GM23338 (cell line): ENCODE measurements around the gene DDX31. TPM values are rescaled to one million over a fixed set of nuclear protein-coding genes. Genes with fewer than 3 reads are reported as not detected.
"Not testable (repeated sequence)": the region's sequence is repeated elsewhere in the genome, so short reads cannot be mapped to it uniquely, and the experiment has no call there.

Source experiments
- ATAC-seq: fragments of 200-7000 bp; cut with Tn5 transposase; 3 replicates; pipeline ENCODE4 v1.9.1; 2020
- DNase-seq: peaks from one replicate; pipeline ENCODE4 v3.0.0-alpha.2; 2015; ENCODE audit warnings: low spot score
- H2AFZ ChIP-seq: fragments of 200-600 bp; sonication (generic); 2 replicates; pipeline ENCODE4 v1.8.0; 2016; ENCODE audit warnings: antibody characterized with exemption, mild to moderate bottlenecking, moderate library complexity
- H3F3A ChIP-seq: fragments of 200-600 bp; sonication (generic); replicated peaks from 2 replicates; pipeline ENCODE4 v1.8.0; 2017; ENCODE audit warnings: antibody characterized with exemption, mixed run types, low read depth
- H3K27ac ChIP-seq: fragments of 200-600 bp; sonication (generic); 2 replicates; pipeline ENCODE4 v1.6.1; 2016; ENCODE audit warnings: low read depth
- H3K27me3 ChIP-seq: fragments of 200-600 bp; sonication (generic); 2 replicates; pipeline ENCODE4 v1.8.0; 2016; ENCODE audit warnings: mild to moderate bottlenecking, mixed run types, moderate library complexity; ENCODE audit not compliant: insufficient read depth
- H3K36me3 ChIP-seq: fragments of 200-600 bp; sonication (generic); 2 replicates; pipeline ENCODE4 v1.8.0; 2016; ENCODE audit warnings: mild to moderate bottlenecking; ENCODE audit not compliant: insufficient read depth
- H3K4me1 ChIP-seq: fragments of 200-600 bp; sonication (generic); 2 replicates; pipeline ENCODE4 v1.8.0; 2016; ENCODE audit warnings: mild to moderate bottlenecking, moderate library complexity; ENCODE audit not compliant: insufficient read depth
- H3K4me2 ChIP-seq: fragments of 200-600 bp; sonication (generic); 2 replicates; pipeline ENCODE4 v1.7.1; 2017; ENCODE audit warnings: mixed run types
- H3K4me3 ChIP-seq: fragments of 200-600 bp; sonication (generic); 2 replicates; pipeline ENCODE4 v1.6.1; 2016; ENCODE audit warnings: mixed run types
- H3K79me2 ChIP-seq: fragments of 200-600 bp; sonication (generic); replicated peaks from 2 replicates; pipeline ENCODE4 v1.8.0; 2017; ENCODE audit warnings: mild to moderate bottlenecking; ENCODE audit not compliant: insufficient read depth
- H3K9me2 ChIP-seq: fragments of 200-600 bp; sonication (generic); 2 replicates; pipeline ENCODE4 v1.8.0; 2017; ENCODE audit not compliant: insufficient read depth
- H4K20me1 ChIP-seq: fragments of 200-600 bp; sonication (generic); replicated peaks from 2 replicates; pipeline ENCODE4 v1.8.0; 2017; ENCODE audit warnings: mild to moderate bottlenecking; ENCODE audit not compliant: insufficient read depth
- H3K27ac Mint-ChIP-seq: 2 replicates; pipeline ENCODE4 v1.8.0; 2020; ENCODE audit warnings: inconsistent platforms, mild to moderate bottlenecking, moderate library complexity, mixed read lengths
- H3K27me3 Mint-ChIP-seq: 3 replicates; pipeline ENCODE4 v1.8.0; 2022; ENCODE audit warnings: low read depth, mild to moderate bottlenecking, moderate library complexity, mixed read lengths, inconsistent platforms; ENCODE audit not compliant: insufficient read depth, poor library complexity
- H3K36me3 Mint-ChIP-seq: 3 replicates; pipeline ENCODE4 v1.8.0; 2021; ENCODE audit warnings: low read depth, mild to moderate bottlenecking, inconsistent platforms, moderate library complexity, mixed read lengths
- H3K4me1 Mint-ChIP-seq: 3 replicates; pipeline ENCODE4 v1.8.0; 2020; ENCODE audit warnings: mild to moderate bottlenecking, inconsistent platforms, mixed read lengths
- H3K4me3 Mint-ChIP-seq: 3 replicates; pipeline ENCODE4 v1.8.0; 2021; ENCODE audit warnings: moderate library complexity, mild to moderate bottlenecking, inconsistent platforms, mixed read lengths
- H3K9me3 Mint-ChIP-seq: 3 replicates; pipeline ENCODE4 v1.8.0; 2020; ENCODE audit warnings: moderate library complexity, mild to moderate bottlenecking, inconsistent platforms, mixed read lengths
- EZH2 ChIP-seq: fragments of 200-600 bp; sonication (generic); IDR thresholded peaks from one replicate; pipeline ENCODE4 v1.8.0; 2017; ENCODE audit warnings: antibody characterized with exemption, mild to moderate bottlenecking, low read depth; ENCODE audit not compliant: unreplicated experiment
- EZH2phosphoT487 ChIP-seq: fragments of 200-600 bp; sonication (generic); IDR thresholded peaks from one replicate; pipeline ENCODE4 v1.8.1; 2018; ENCODE audit warnings: antibody characterized with exemption; ENCODE audit not compliant: unreplicated experiment
- JUNB ChIP-seq: IDR thresholded peaks from one replicate; pipeline ENCODE4 v1.6.1; 2016; ENCODE audit warnings: antibody characterized with exemption; ENCODE audit not compliant: unreplicated experiment
- NANOG ChIP-seq: IDR thresholded peaks from 2 replicates; pipeline ENCODE4 v1.6.1; 2016; ENCODE audit warnings: antibody characterized with exemption, borderline replicate concordance
- POLR2AphosphoS5 ChIP-seq: IDR thresholded peaks from 2 replicates; pipeline ENCODE4 v1.6.1; 2016; ENCODE audit warnings: antibody characterized with exemption, low read depth
- STAT1 ChIP-seq: IDR thresholded peaks from one replicate; pipeline ENCODE4 v1.6.1; 2016; ENCODE audit warnings: antibody characterized with exemption; ENCODE audit not compliant: unreplicated experiment
- ZNF114 ChIP-seq: fragments of 250-450 bp; sonication (Bioruptor Pico); IDR thresholded peaks from 2 replicates; pipeline ENCODE4 v1.5.0; 2020; ENCODE audit warnings: mild to moderate bottlenecking, moderate library complexity
- ZNF331 ChIP-seq: fragments of 250-450 bp; sonication (Bioruptor Pico); IDR thresholded peaks from 2 replicates; pipeline ENCODE4 v1.5.0; 2020; ENCODE audit warnings: low read depth, mild to moderate bottlenecking, moderate library complexity
- polyA plus RNA-seq: library from polyadenylated mRNA; unstranded; fragments of >200 nt; fragmentation: Nextera tagmentation; extraction: Ambion mirVana; gene quantifications from 2 replicates; pipeline ENCODE4 v1.2.1, GENCODE V29; 2016
- total RNA-seq: library from RNA; depleted of rRNA; stranded (reverse); fragments of >200 nt; shearing (Covaris generic); gene quantifications from 2 replicates; pipeline ENCODE4 v1.2.3, GENCODE V29; 2014
- TF ChIP-seq, protein P1 (sequence below): fragments of 250-450 bp; sonication (Bioruptor Pico); IDR thresholded peaks from 2 replicates; pipeline ENCODE4 v1.5.0; 2020; ENCODE audit warnings: mild to moderate bottlenecking, moderate library complexity
- TF ChIP-seq, protein P2 (sequence below), 2 experiments: fragments of 200-600 bp in 1 of 2; sonication (generic) in 1 of 2; conservative IDR thresholded peaks; 2 replicates each; pipeline versions ENCODE4 v1.5.1 to v1.6.1; 2016 to 2017; ENCODE audit warnings: antibody characterized with exemption in 2 of 2, low read depth in 2 of 2, mild to moderate bottlenecking in 2 of 2, moderate library complexity in 1 of 2
- TF ChIP-seq, protein P3 (sequence below): IDR thresholded peaks from one replicate; pipeline ENCODE4 v1.6.1; 2018; ENCODE audit warnings: antibody characterized with exemption; ENCODE audit not compliant: unreplicated experiment

The DDX31 gene
- total and polyA plus RNA-seq, 2 experiments from 2014 or later = 14.8 to 23.5 TPM

DNA sequence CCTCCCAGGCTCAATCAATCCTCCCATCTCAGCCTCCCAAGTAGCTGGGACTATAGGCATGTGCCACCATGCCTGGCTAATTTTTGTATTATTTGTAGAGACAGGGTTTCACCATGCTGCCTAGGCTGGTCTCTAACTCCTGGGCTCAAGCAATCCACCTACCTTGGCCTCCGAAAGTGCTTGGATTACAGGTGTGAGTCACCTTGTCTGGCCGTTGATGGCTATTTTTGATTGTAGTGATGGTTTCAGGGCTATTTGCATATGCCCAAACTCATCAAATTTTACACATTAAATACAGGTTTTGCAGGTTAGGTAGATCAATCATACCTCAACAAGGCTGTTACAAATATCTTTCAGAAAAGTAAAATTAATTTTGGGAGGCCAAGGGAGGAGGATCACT is 101.0 kb downstream of the DDX31 start:
- H3K9me3 Mint-ChIP-seq, H4K20me1 ChIP-seq, H3K4me2 ChIP-seq, H3K27me3 ChIP-seq, ATAC-seq, H3K9me2 ChIP-seq, H3K36me3 ChIP-seq, H3K4me1 ChIP-seq, H3K4me3 Mint-ChIP-seq, H3F3A ChIP-seq, H3K4me3 ChIP-seq, H3K79me2 ChIP-seq, H3K27ac ChIP-seq, H3K4me1 Mint-ChIP-seq, H3K27ac Mint-ChIP-seq, H2AFZ ChIP-seq, DNase-seq, H3K36me3 Mint-ChIP-seq: not testable (repeated sequence)
- peaks cover 18% of the 10 kb centered on the region for H3K27me3 Mint-ChIP-seq

DNA sequence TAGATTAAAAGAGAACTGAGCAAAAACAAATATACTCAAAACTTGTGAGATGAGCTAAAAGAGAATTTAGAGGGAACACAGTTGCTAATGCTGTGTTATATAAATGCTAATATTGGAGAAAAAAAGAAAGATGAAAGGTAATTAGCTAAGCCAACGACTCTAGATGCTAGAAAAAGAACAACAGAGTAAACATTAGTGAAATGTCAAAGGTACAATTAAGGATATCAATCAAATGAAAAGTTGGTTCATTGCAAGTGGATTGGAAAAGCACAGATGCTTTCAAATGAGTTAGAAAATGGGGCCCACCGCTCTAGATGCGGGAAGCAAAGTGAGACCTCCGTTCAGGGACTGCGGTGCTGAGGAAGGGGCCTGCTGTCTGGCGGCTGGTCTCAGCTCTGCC is 105.3 kb downstream of the DDX31 start:
- Histone ChIP-seq H3K27ac (no peak overlapping the region), H4K20me1 (no peaks in the 10 kb centered on the region), H3K4me2 (no peak overlapping the region), H3K27me3 (no peaks in the 10 kb centered on the region), H3K79me2 (no peaks in the 10 kb centered on the region), H3K4me3 (no peak overlapping the region), H3K9me2 (no peaks in the 10 kb centered on the region), H2AFZ (no peak overlapping the region), H3F3A (no peaks in the 10 kb centered on the region), H3K36me3 (no peaks in the 10 kb centered on the region), H3K4me1 (peaks cover 9% of the 10 kb centered on the region; the same call in 1 of the 2 replicates)
- no peak overlapping the region for H3K4me3 Mint-ChIP-seq
- peaks cover 4% of the 10 kb centered on the region; the same call in 2 of the 3 replicates for H3K4me1 Mint-ChIP-seq
- no peak overlapping the region for H3K27ac Mint-ChIP-seq
- H3K27me3 Mint-ChIP-seq = peaks cover 12% of the 10 kb centered on the region
- no peak for ATAC-seq
- DNase-seq = no peak
- peaks cover 5% of the 10 kb centered on the region for H3K9me3 Mint-ChIP-seq
- H3K36me3 Mint-ChIP-seq = peaks cover 2% of the 10 kb centered on the region; the same call in 2 of the 3 replicates
- TF ChIP-seq NANOG (no peak), ZNF114 (no peak), STAT1 (no peak), EZH2 (no peak), ZNF331 (CRISPR knock-in tag) (no peak), JUNB (no peak), POLR2AphosphoS5 (no peak), EZH2phosphoT487 (no peak)
- TF ChIP-seq, protein P1, sequence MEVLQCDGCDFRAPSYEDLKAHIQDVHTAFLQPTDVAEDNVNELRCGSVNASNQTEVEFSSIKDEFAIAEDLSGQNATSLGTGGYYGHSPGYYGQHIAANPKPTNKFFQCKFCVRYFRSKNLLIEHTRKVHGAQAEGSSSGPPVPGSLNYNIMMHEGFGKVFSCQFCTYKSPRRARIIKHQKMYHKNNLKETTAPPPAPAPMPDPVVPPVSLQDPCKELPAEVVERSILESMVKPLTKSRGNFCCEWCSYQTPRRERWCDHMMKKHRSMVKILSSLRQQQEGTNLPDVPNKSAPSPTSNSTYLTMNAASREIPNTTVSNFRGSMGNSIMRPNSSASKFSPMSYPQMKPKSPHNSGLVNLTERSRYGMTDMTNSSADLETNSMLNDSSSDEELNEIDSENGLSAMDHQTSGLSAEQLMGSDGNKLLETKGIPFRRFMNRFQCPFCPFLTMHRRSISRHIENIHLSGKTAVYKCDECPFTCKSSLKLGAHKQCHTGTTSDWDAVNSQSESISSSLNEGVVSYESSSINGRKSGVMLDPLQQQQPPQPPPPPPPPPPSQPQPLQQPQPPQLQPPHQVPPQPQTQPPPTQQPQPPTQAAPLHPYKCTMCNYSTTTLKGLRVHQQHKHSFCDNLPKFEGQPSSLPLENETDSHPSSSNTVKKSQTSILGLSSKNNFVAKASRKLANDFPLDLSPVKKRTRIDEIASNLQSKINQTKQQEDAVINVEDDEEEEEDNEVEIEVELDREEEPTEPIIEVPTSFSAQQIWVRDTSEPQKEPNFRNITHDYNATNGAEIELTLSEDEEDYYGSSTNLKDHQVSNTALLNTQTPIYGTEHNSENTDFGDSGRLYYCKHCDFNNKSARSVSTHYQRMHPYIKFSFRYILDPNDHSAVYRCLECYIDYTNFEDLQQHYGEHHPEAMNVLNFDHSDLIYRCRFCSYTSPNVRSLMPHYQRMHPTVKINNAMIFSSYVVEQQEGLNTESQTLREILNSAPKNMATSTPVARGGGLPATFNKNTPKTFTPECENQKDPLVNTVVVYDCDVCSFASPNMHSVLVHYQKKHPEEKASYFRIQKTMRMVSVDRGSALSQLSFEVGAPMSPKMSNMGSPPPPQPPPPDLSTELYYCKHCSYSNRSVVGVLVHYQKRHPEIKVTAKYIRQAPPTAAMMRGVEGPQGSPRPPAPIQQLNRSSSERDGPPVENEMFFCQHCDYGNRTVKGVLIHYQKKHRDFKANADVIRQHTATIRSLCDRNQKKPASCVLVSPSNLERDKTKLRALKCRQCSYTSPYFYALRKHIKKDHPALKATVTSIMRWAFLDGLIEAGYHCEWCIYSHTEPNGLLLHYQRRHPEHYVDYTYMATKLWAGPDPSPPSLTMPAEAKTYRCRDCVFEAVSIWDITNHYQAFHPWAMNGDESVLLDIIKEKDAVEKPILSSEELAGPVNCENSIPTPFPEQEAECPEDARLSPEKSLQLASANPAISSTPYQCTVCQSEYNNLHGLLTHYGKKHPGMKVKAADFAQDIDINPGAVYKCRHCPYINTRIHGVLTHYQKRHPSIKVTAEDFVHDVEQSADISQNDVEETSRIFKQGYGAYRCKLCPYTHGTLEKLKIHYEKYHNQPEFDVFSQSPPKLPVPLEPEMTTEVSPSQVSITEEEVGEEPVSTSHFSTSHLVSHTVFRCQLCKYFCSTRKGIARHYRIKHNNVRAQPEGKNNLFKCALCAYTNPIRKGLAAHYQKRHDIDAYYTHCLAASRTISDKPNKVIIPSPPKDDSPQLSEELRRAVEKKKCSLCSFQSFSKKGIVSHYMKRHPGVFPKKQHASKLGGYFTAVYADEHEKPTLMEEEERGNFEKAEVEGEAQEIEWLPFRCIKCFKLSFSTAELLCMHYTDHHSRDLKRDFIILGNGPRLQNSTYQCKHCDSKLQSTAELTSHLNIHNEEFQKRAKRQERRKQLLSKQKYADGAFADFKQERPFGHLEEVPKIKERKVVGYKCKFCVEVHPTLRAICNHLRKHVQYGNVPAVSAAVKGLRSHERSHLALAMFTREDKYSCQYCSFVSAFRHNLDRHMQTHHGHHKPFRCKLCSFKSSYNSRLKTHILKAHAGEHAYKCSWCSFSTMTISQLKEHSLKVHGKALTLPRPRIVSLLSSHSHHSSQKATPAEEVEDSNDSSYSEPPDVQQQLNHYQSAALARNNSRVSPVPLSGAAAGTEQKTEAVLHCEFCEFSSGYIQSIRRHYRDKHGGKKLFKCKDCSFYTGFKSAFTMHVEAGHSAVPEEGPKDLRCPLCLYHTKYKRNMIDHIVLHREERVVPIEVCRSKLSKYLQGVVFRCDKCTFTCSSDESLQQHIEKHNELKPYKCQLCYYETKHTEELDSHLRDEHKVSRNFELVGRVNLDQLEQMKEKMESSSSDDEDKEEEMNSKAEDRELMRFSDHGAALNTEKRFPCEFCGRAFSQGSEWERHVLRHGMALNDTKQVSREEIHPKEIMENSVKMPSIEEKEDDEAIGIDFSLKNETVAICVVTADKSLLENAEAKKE (CRISPR knock-in tag) = no peak
- TF ChIP-seq, protein P2, sequence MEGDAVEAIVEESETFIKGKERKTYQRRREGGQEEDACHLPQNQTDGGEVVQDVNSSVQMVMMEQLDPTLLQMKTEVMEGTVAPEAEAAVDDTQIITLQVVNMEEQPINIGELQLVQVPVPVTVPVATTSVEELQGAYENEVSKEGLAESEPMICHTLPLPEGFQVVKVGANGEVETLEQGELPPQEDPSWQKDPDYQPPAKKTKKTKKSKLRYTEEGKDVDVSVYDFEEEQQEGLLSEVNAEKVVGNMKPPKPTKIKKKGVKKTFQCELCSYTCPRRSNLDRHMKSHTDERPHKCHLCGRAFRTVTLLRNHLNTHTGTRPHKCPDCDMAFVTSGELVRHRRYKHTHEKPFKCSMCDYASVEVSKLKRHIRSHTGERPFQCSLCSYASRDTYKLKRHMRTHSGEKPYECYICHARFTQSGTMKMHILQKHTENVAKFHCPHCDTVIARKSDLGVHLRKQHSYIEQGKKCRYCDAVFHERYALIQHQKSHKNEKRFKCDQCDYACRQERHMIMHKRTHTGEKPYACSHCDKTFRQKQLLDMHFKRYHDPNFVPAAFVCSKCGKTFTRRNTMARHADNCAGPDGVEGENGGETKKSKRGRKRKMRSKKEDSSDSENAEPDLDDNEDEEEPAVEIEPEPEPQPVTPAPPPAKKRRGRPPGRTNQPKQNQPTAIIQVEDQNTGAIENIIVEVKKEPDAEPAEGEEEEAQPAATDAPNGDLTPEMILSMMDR (conservative IDR thresholded peaks at IDR 0.05; ENCODE audit: low read depth in 2 of 2) = no peak
- TF ChIP-seq, protein P3, sequence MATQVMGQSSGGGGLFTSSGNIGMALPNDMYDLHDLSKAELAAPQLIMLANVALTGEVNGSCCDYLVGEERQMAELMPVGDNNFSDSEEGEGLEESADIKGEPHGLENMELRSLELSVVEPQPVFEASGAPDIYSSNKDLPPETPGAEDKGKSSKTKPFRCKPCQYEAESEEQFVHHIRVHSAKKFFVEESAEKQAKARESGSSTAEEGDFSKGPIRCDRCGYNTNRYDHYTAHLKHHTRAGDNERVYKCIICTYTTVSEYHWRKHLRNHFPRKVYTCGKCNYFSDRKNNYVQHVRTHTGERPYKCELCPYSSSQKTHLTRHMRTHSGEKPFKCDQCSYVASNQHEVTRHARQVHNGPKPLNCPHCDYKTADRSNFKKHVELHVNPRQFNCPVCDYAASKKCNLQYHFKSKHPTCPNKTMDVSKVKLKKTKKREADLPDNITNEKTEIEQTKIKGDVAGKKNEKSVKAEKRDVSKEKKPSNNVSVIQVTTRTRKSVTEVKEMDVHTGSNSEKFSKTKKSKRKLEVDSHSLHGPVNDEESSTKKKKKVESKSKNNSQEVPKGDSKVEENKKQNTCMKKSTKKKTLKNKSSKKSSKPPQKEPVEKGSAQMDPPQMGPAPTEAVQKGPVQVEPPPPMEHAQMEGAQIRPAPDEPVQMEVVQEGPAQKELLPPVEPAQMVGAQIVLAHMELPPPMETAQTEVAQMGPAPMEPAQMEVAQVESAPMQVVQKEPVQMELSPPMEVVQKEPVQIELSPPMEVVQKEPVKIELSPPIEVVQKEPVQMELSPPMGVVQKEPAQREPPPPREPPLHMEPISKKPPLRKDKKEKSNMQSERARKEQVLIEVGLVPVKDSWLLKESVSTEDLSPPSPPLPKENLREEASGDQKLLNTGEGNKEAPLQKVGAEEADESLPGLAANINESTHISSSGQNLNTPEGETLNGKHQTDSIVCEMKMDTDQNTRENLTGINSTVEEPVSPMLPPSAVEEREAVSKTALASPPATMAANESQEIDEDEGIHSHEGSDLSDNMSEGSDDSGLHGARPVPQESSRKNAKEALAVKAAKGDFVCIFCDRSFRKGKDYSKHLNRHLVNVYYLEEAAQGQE = no peak
